Iris pigment epithelial cell (primary cell): ENCODE data around the gene ROBO1.

ENCODE experiments used
- DNase-seq: peaks from one replicate; pipeline ENCODE4 v3.0.0-alpha.2; 2011; ENCODE audit warnings: low read depth

ROBO1 gene

GRCh38 chr3:79467721-79468120 lies 300.1 kb downstream of the ROBO1 start:
- peak; percentile 40 for DNase-seq

GRCh38 chr3:79461129-79461792 lies 306.5 kb downstream of the ROBO1 start:
- DNase-seq = no peak

- DNase-seq = no peak
Measured at GRCh38 chr3:79453600-79453999, 314.2 kb downstream of the ROBO1 start.

- peak; percentile 6 for DNase-seq
Measured at GRCh38 chr3:79436387-79436786, 331.4 kb downstream of the ROBO1 start.

GRCh38 chr3:79427081-79427480 lies 340.7 kb downstream of the ROBO1 start:
- DNase-seq = no peak

DNA sequence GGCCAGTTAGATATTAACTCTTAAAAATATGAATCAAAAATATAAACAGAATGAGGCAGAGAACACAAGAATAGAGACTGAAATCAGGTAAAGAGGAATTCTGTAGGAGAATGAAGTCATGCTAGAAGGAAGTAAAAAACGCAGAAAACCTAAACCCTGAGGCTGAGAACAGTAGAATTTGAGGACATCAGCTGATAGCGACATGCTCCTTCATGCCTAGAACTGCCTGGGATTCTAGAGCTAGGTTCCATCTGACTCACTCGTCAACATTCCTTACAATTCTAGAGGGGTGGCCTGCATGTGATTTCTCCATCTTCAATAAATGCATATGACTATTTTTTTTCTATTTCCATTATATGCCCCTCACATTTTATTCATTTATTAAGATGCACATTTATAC lies 343.0 kb downstream of the ROBO1 start:
- DNase-seq = no peak

GRCh38 chr3:79423417-79423816 lies 344.4 kb downstream of the ROBO1 start:
- DNase-seq = no peak

- DNase-seq = no peak
Measured at GRCh38 chr3:79421273-79421672, 346.5 kb downstream of the ROBO1 start.

DNA sequence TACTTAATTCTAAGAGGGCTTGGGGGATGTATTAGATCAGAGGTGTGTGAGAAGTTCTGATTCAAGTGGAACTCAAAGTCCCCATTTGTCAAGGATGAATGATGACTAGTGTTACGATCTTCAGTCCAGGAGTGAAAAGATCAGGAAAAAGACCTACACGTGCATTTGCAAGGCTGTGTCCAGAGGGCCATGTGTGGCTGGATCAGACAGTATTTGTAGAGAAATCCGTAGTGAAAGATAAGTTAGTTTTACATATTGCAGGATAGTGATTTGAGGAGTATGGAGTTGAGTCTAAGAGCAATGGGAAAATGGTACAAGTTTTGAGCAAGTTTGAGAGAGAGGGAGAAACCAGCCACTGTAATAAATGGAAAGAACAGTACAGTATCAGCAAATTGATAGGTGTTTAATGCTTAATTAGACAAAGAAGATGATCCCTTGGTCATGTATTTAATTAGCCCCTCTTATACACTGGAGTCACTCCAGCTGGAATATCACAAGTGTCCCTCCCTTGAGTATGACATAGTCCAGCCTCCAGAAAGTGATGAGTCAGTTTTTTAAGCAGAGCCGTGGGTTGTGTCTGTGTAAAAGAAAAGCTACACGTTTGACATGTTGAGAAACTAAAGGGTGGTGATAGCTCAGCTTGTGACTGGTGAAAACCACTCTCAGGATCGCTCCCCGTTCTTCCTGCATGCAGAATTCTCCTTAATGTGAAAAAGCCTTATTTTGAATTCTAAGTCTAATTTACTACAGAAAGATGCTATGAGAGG lies 348.8 kb downstream of the ROBO1 start:
- no peak for DNase-seq

GRCh38 chr3:79415356-79415755 lies 352.4 kb downstream of the ROBO1 start:
- DNase-seq = peak; percentile 34

- DNase-seq = peak; percentile 75
Measured at GRCh38 chr3:79414806-79415205, 353.0 kb downstream of the ROBO1 start.

- DNase-seq = no peak
Measured at GRCh38 chr3:79414035-79414434, 353.8 kb downstream of the ROBO1 start.

DNA sequence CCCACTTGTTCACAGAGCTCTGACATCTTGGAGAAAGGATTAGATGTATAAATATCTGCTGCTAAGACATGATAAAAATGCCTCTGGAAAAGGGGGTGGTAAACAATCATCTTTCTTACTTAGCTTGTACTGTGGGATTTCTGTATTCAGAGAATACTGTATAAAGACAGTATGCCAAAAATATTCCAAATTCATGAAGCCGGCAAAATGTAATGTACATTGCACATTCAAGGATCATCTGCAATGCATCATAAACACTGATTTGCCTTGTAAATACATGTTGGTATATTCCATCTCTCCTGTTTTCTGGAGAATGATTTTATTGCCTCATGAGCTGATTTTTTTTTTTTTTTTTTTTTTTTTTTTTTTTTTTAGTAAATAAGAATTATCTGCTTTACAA lies 355.3 kb downstream of the ROBO1 start:
- no peak for DNase-seq

GRCh38 chr3:79410617-79411016 lies 357.2 kb downstream of the ROBO1 start:
- DNase-seq = no peak

DNA sequence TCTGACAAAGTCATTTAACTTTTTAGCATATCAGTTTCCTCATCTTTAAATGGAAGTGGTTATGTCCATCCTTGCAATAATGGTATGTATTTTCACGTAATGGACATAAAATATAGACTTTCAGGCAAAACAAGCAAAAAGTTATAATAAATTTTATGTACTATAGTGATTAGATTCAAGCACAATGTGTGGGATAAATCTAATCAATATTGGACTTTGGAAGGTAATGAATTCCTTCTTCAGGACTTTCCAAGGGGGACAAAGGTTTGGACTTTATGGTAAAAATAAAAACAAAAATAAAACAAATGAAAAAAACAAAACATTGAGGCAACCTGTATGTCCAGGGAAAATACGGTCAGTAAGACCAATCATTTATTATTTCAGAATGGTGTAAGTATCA lies 357.7 kb downstream of the ROBO1 start:
- DNase-seq = no peak

- no peak for DNase-seq
Measured at GRCh38 chr3:79406175-79406574, 361.6 kb downstream of the ROBO1 start.

DNA sequence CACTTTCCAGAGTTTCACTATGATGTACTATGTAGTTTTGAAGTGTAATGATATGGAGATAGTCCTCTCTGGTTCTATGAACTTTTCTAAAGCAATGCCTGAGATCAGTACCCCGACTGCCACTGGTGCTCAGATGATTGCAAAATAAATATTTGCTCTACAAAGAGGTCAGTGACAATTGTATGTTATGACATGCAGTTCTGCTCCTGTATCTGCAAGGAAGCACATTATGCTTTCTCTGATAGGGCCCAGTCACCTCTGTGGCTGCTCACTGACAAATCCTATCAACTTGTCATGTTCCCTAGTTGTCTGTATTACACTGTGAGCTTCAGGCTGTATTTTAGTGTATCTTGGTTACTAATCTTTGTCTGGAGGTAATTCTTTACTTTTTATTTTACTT lies 362.6 kb downstream of the ROBO1 start:
- no peak for DNase-seq

GRCh38 chr3:79396595-79396994 lies 371.2 kb downstream of the ROBO1 start:
- no peak for DNase-seq

DNA sequence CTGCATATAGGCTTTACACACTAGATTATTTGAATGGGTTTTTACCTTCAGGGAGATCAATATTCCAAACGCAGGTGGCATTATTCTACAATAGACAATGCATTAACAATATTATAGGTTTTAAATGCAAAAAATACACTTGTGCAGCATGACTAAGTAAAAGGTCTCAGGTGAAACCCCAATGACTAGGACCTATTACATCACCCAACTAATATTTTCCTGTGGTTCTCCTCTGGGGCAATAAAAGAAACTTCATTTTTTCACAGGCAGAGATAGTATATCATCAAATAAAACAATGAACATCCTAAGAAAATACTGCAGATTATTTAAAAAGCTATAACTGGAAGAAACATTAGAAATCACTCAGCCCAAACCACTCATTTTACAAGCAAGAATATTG lies 375.3 kb downstream of the ROBO1 start:
- DNase-seq = peak; percentile 48

DNA sequence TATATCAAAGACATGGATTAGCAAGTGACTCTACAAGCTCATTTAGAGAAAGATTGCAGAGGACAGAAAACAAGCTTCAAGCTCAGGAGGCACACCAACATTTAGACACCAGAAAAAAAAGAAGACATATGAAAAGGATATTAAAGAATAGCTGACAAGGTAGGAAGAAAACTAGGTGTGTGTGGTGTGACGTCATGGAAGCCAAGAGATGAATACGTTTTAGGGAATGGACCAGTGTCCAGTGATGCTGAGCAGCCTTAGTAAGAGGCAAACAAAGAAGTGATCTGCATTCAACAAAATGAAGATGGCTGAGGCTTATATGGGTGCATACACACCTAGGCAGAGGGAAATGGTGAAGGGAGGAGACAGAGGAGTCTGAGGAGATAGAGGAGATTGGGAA lies 377.4 kb downstream of the ROBO1 start:
- DNase-seq = no peak

DNA sequence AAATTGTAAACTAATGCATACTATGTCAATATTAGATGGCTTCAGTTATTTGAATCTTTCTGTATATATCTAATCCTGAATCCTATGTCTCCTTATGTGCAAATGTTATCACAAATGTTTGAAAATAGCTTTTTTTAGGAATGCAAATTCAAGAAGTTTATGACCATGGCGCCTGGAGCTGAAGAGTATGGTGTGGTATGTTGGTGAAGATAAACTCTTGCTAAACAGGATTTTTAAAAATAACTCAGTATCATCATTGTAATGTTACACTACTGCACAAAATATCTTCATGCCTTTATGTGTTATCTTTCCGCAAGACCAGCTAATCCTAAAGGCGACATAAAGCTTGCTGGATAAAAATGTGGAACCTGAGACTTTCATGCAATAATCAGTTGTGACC lies 382.6 kb downstream of the ROBO1 start:
- no peak for DNase-seq

DNA sequence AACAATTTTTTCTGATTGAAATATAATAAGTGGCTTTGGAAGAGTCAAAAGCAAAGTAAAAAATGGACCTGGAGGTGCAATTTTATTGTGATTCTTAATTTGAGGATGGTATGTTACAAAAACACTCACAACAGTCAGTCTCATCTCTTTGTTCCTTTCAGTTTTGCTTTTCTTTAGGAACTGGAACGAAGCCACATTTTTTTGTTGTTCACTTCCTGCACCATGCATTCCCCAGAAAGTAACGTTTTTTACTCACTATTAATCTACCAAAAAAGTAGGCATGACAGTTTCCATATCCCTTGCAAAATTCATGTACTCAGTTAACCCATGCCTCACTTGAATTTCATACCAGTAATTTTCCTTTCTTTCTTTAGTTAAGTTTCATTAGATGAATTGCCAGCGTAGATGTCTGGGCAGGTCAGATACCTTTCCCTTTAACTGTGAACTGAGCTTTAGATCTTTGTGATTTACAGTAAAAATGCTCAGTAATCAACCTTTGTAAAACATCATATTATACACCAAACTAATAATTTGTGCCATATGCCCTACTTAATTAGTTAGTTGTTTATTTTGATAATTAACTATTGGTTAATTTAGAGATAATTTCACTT lies 384.3 kb downstream of the ROBO1 start:
- DNase-seq = peak; percentile 66

GRCh38 chr3:79380581-79380980 lies 387.2 kb downstream of the ROBO1 start:
- no peak for DNase-seq
